Spleen (tissue), 11 donors: ENCODE data around the gene FLNB. TPM values are rescaled to one million over a fixed set of nuclear protein-coding genes. Genes with fewer than 3 reads are reported as not detected.
A peak's percentile ranks its signal among the peaks of the same experiment; 100 is the strongest.

Source experiments
- DNase-seq: peaks from one replicate; pipeline ENCODE4 v3.0.0-alpha.2; 2020
- H3K27ac ChIP-seq, 8 donors: fragments of 200-600 bp; sonication (generic) in 7 of 8; 1 replicate in 4 of 8; 2 replicates in 4 of 8; pipeline versions ENCODE4 v1.5.0 to v1.8.0; 2016 to 2021; ENCODE audit warnings: inconsistent platforms in 4 of 8, mild to moderate bottlenecking in 4 of 8, moderate library complexity in 1 of 8
- H3K27me3 ChIP-seq, 7 donors: fragments of 200-600 bp; sonication (generic) in 6 of 7; replicated peaks in 1 of 7; 1 replicate in 4 of 7; 2 replicates in 3 of 7; pipeline versions ENCODE4 v1.5.0 to v1.8.0; 2016 to 2021; ENCODE audit warnings: inconsistent platforms in 3 of 7, mild to moderate bottlenecking in 1 of 7
- H3K36me3 ChIP-seq, 6 donors: fragments of 200-600 bp; sonication (generic) in 5 of 6; 1 replicate in 4 of 6; 2 replicates in 2 of 6; pipeline versions ENCODE4 v1.5.0 to v1.8.0; 2016 to 2021; ENCODE audit warnings: inconsistent platforms in 2 of 6
- H3K4me1 ChIP-seq, 6 donors: fragments of 200-600 bp; sonication (generic) in 5 of 6; 1 replicate in 3 of 6; 2 replicates in 3 of 6; pipeline versions ENCODE4 v1.5.0 to v1.8.0; 2016 to 2021; ENCODE audit warnings: inconsistent platforms in 3 of 6
- H3K4me3 ChIP-seq, 8 donors: fragments of 200-600 bp; sonication (generic) in 7 of 8; 1 replicate in 4 of 8; 2 replicates in 4 of 8; pipeline versions ENCODE4 v1.5.0 to v1.8.0; 2016 to 2021; ENCODE audit warnings: inconsistent platforms in 4 of 8, mild to moderate bottlenecking in 4 of 8, moderate library complexity in 2 of 8
- H3K9me3 ChIP-seq, 8 donors: fragments of 200-600 bp; sonication (generic) in 7 of 8; 1 replicate in 4 of 8; 2 replicates in 4 of 8; pipeline versions ENCODE4 v1.5.0 to v1.8.0; 2016 to 2021; ENCODE audit warnings: inconsistent platforms in 4 of 8
- CTCF ChIP-seq, 11 experiments: fragments of 200-600 bp in 7 of 11; fragments of 450-650 bp in 4 of 11; sonication (generic) in 4 of 11; IDR thresholded peaks in 8 of 11; conservative IDR thresholded peaks in 3 of 11; 1 replicate in 7 of 11; 2 replicates in 4 of 11; pipeline versions ENCODE4 v1.4.0 to v1.8.0; 2016 to 2021; ENCODE audit warnings: antibody characterized with exemption in 11 of 11, inconsistent platforms in 4 of 11, mild to moderate bottlenecking in 1 of 11
- POLR2A ChIP-seq, 3 donors: fragments of 450-650 bp; IDR thresholded peaks; one replicate each; pipeline ENCODE4 v1.5.1; 2017; ENCODE audit warnings: antibody characterized with exemption in 3 of 3, mild to moderate bottlenecking in 1 of 3
- POLR2AphosphoS5 ChIP-seq, 3 donors: sonication (generic); formaldehyde crosslinking; IDR thresholded peaks; one replicate each; pipeline ENCODE4 v1.5.1; 2017; ENCODE audit warnings: antibody characterized with exemption in 3 of 3
- WGBS, 5 donors: extraction: QIAGEN DNeasy Blood & Tissue Kit in 3 of 5; methylation state at CpG; one replicate each; pipeline versions ENCODE4 v1.1.5 to v1.1.7; 2013 to 2018; 5-methylcytosine and 5-hydroxymethylcytosine counted together
- intact Hi-C: fragments of 100-400 bp; cut with DNase I; formaldehyde crosslinking; loops from one replicate; pipeline ENCODE4 v1.15.0; 2023; ENCODE audit warnings: low total_unique reads
- polyA plus RNA-seq, 3 donors: library from polyadenylated mRNA; stranded (reverse); fragments of 200-250 nt; gene quantifications; one replicate each; pipeline ENCODE4 v1.2.1, GENCODE V29; 2013
- total RNA-seq, 7 donors: library from RNA; depleted of rRNA in 3 of 7; stranded (reverse); fragments of >200 nt in 3 of 7; fragmentation: NEBNext Ultra II Directional in 4 of 7; extraction: Animal tissue kit (Norgen Biotek cat#: 25700) in 4 of 7; gene quantifications; one replicate each; pipeline versions ENCODE4 v1.1.0 to v1.2.1, GENCODE V29; 2016 to 2021
- donor health status: healthy with polysubstance abuse.
- donor health status: DM: no; HTN: no; CAD: no; lungs with moderate emphysema.
- donor health status: DM: no; HTN: no; CAD: no.
- donor health status: Bipolar disorder and iron deficiency.
- donor health status: healthy.
- donor health status: DM: no; HTN: no; CAD: no.
- donor health status: DM: yes; HTN: yes; CAD: no.

FLNB gene
- total and polyA plus RNA-seq, 10 donors: 38.9 to 163 (median 96.7) TPM

- H3K27me3 ChIP-seq: no peaks in the 10 kb centered on the region
- 90 to 95% (median 92%) methylated on average over 5 of the region's 5 CpGs for WGBS, 5 donors
- H3K9me3 ChIP-seq: no peaks in the 10 kb centered on the region
- H3K27ac ChIP-seq: no peak overlapping the region
- intact Hi-C loops: loop anchor here (10.0 kb wide), 1 partner anchor 45 kb away; no protein-coding TSS in a partner anchor
- H3K36me3 ChIP-seq: no peaks in the 10 kb centered on the region
- TF ChIP-seq CTCF (IDR thresholded peaks at IDR 0.05 in 8 of 11, conservative IDR thresholded peaks at IDR 0.05 in 3 of 11) (no peak), POLR2AphosphoS5 (IDR thresholded peaks at IDR 0.05) (no peak), POLR2A (IDR thresholded peaks at IDR 0.05) (no peak)
- H3K4me1 ChIP-seq: peaks cover 3 to 27% (median 12%) of the 10 kb centered on the region in 6 donors
- H3K4me3 ChIP-seq: no peak overlapping the region
- peak; percentile 1 for DNase-seq
These were observed 21.8 kb downstream of the FLNB start for GRCh38 chr3:58029842-58030584.

- no peaks in the 10 kb centered on the region for H3K27me3 ChIP-seq
- intact Hi-C loops: no loop called here
- TF ChIP-seq POLR2A (IDR thresholded peaks at IDR 0.05) (no peak), POLR2AphosphoS5 (IDR thresholded peaks at IDR 0.05) (no peak), CTCF (IDR thresholded peaks at IDR 0.05 in 8 of 11, conservative IDR thresholded peaks at IDR 0.05 in 3 of 11) (no peak)
- peaks cover 0 to 28% (median 16%) of the 10 kb centered on the region in 6 donors for H3K4me1 ChIP-seq
- no peak for DNase-seq
- H3K9me3 ChIP-seq: no peaks in the 10 kb centered on the region
- WGBS, 5 donors: 85 to 93% (median 90%) methylated on average over 4 of the region's 4 CpGs
- H3K36me3 ChIP-seq: no peaks in the 10 kb centered on the region
- no peak overlapping the region for H3K4me3 ChIP-seq
- no peak overlapping the region for H3K27ac ChIP-seq
These were observed 24.0 kb downstream of the FLNB start for GRCh38 chr3:58032186-58032585.

GRCh38 chr3:58034738-58035523, 26.7 kb downstream of the FLNB start:
- H3K36me3 ChIP-seq: no peaks in the 10 kb centered on the region
- no peak for TF ChIP-seq CTCF (IDR thresholded peaks at IDR 0.05 in 8 of 11, conservative IDR thresholded peaks at IDR 0.05 in 3 of 11)
- no peak for TF ChIP-seq POLR2A (IDR thresholded peaks at IDR 0.05)
- TF ChIP-seq POLR2AphosphoS5 (IDR thresholded peaks at IDR 0.05): no peak
- H3K27me3 ChIP-seq: no peaks in the 10 kb centered on the region
- intact Hi-C loops: no loop called here
- H3K4me3 ChIP-seq: no peak overlapping the region
- no peaks in the 10 kb centered on the region for H3K9me3 ChIP-seq
- peak; percentile 64 for DNase-seq
- H3K4me1 ChIP-seq: peaks cover 0 to 40% (median 26%) of the 10 kb centered on the region in 6 donors
- 53 to 63% (median 57%) methylated on average over 6 of the region's 6 CpGs for WGBS, 5 donors
- peak overlapping the region in 5 of 8 donors; percentile 1 to 59 (median 33) for H3K27ac ChIP-seq
